ENCODE data around the gene EVA1B. TPM values are rescaled to one million over a fixed set of nuclear protein-coding genes. Genes with fewer than 3 reads are reported as not detected.
A peak's percentile ranks its signal among the peaks of the same experiment; 100 is the strongest.

EVA1B gene, protein sequence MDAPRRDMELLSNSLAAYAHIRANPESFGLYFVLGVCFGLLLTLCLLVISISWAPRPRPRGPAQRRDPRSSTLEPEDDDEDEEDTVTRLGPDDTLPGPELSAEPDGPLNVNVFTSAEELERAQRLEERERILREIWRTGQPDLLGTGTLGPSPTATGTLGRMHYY
- 31.8 TPM for total RNA-seq
- 91.8 TPM for polyA plus RNA-seq (ENCODE audit: insufficient read depth, low read depth, low replicate concordance)
- long read RNA-seq, donor 1, transcript EVA1B-202 (3 exons, 699 nt): major isoform, 82 of 83 reads
- long read RNA-seq, donor 1, partial matches to known transcripts: 0 of 83 reads
- long read RNA-seq, donor 1, other reads (novel, unspliced or antisense): 0 of 83 reads
- long read RNA-seq, donor 2, transcript EVA1B-202 (3 exons, 699 nt): major isoform, 75 of 87 reads
- long read RNA-seq, donor 2, partial matches to known transcripts: 12 of 87 reads
- long read RNA-seq, donor 2, other reads (novel, unspliced or antisense): 0 of 87 reads
- long read RNA-seq, donor 3, transcript EVA1B-202 (3 exons, 699 nt): major isoform, 59 of 59 reads
- long read RNA-seq, donor 3, partial matches to known transcripts: 0 of 59 reads
- long read RNA-seq, donor 3, other reads (novel, unspliced or antisense): 0 of 59 reads
- long read RNA-seq, donor 4, transcript EVA1B-202 (3 exons, 699 nt): major isoform, 75 of 75 reads
- long read RNA-seq, donor 4, partial matches to known transcripts: 0 of 75 reads
- long read RNA-seq, donor 4, other reads (novel, unspliced or antisense): 0 of 75 reads
- long read RNA-seq, donor 5, transcript EVA1B-202 (3 exons, 699 nt): major isoform, 6 of 6 reads
- long read RNA-seq, donor 5, partial matches to known transcripts: 0 of 6 reads
- long read RNA-seq, donor 5, other reads (novel, unspliced or antisense): 0 of 6 reads
- long read RNA-seq, donor 6, transcript EVA1B-202 (3 exons, 699 nt): major isoform, 275 of 298 reads
- long read RNA-seq, donor 6, partial matches to known transcripts: 7 of 298 reads
- long read RNA-seq, donor 6, other reads (novel, unspliced or antisense): 13 of 298 reads
- long read RNA-seq, donor 7, transcript EVA1B-202 (3 exons, 699 nt): major isoform, 28 of 50 reads
- long read RNA-seq, donor 7, partial matches to known transcripts: 1 of 50 reads
- long read RNA-seq, donor 7, other reads (novel, unspliced or antisense): 21 of 50 reads
- long read RNA-seq, donor 8, transcript EVA1B-202 (3 exons, 699 nt): major isoform, 101 of 106 reads
- long read RNA-seq, donor 8, partial matches to known transcripts: 5 of 106 reads
- long read RNA-seq, donor 8, other reads (novel, unspliced or antisense): 0 of 106 reads
- long read RNA-seq, donor 9, transcript EVA1B-202 (3 exons, 699 nt): major isoform, 81 of 96 reads
- long read RNA-seq, donor 9, partial matches to known transcripts: 7 of 96 reads
- long read RNA-seq, donor 9, other reads (novel, unspliced or antisense): 7 of 96 reads
- long read RNA-seq, donor 10, transcript EVA1B-202 (3 exons, 699 nt): major isoform, 73 of 79 reads
- long read RNA-seq, donor 10, partial matches to known transcripts: 5 of 79 reads
- long read RNA-seq, donor 10, other reads (novel, unspliced or antisense): 0 of 79 reads

DNA sequence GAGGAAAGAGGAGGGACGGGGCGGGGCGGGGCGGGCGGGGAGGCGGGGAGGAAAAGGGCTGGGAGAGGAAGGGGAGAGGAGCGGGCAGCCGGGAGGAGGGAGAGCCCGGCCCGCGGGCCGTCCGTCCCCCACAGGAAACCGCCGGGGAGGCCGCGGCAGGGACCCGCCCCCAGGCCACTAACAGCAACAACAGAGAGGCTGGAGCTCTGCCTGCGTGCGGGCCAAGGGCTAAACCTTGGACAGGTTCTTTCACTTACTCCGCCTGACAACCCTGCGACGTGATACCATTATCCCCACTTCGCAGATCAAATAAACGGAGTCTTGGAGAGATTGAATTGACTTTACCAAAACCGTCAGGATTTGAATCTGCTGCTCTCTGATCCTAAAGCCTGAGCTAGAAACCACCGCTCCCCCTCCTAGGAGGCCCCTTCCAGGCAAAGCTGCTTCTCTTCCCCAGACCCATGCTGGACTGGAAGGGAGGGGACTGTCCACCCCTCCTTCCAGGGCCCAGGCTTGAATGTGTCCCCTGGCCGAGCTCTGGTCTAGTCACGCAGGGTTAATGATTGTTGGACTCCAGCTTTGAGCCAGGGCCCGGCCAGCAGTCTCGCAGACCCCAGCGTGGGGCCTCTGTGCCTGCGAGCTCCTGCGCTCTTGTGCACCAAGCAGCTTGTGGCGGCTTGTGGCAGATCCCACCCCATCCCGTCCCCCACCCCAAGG is at the start of gene EVA1B:
Gene EVA1B (minus strand): TSS at position 10 of the 717 bp plus-strand sequence. CDS start 608 bp downstream, outside the sequence.
- DNase-seq (peak; percentile 94 to 97 (median 96)), FAIRE-seq (no peak)
- TF ChIP-seq, protein P1, sequence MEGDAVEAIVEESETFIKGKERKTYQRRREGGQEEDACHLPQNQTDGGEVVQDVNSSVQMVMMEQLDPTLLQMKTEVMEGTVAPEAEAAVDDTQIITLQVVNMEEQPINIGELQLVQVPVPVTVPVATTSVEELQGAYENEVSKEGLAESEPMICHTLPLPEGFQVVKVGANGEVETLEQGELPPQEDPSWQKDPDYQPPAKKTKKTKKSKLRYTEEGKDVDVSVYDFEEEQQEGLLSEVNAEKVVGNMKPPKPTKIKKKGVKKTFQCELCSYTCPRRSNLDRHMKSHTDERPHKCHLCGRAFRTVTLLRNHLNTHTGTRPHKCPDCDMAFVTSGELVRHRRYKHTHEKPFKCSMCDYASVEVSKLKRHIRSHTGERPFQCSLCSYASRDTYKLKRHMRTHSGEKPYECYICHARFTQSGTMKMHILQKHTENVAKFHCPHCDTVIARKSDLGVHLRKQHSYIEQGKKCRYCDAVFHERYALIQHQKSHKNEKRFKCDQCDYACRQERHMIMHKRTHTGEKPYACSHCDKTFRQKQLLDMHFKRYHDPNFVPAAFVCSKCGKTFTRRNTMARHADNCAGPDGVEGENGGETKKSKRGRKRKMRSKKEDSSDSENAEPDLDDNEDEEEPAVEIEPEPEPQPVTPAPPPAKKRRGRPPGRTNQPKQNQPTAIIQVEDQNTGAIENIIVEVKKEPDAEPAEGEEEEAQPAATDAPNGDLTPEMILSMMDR (IDR thresholded peaks at IDR 0.05; ENCODE audit: borderline replicate concordance, extremely low read depth, insufficient read depth): no peak
- Histone ChIP-seq H3K4me1 (ENCODE audit: control insufficient read depth in 2 of 3, insufficient read depth in 2 of 3, low read depth in 1 of 3, low read length in 3 of 3) (peaks cover 5 to 17% (median 13%) of the 10 kb centered on the region in 3 donors), H3K9ac (ENCODE audit: low read length in 3 of 3) (peak within 1 kb of the TSS; percentile 26 to 79 (median 54)), H3K4me3 (ENCODE audit: low read length in 3 of 3) (peak within 1 kb of the TSS; percentile 51 to 67 (median 53)), H3K9me3 (ENCODE audit: control insufficient read depth in 2 of 3, insufficient read depth in 1 of 3, low read length in 3 of 3) (no peaks in the 10 kb centered on the region), H3K36me3 (ENCODE audit: control insufficient read depth in 2 of 3, insufficient read depth in 3 of 3, low read length in 3 of 3) (no peaks in the 10 kb centered on the region), H3K27ac (ENCODE audit: low read depth in 2 of 2, low read length in 2 of 2) (peak within 1 kb of the TSS; percentile 71 to 89), H3K27me3 (ENCODE audit: control insufficient read depth, insufficient read depth, low read length) (no peaks in the 10 kb centered on the region)
- intact Hi-C loops (cut with DNase I): no loop called here

DNA sequence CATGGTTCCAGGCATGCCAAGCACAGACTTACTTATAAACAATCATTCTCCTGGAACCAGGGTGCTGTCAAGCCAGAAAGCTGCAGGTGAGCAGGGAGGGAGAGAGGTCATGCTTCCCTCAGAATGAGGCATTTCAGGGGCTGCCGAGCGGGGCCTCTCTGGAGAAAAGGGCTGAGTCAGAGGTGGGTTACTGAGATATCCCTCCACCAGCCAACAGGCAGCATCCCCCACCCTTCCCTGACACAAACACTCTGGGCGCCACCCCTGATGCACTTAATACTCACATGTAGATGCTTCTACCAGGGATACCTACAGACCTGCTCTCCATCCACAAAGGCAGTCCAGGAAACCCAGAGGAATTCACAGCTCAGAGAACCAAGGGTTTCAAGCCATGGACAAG is 49.2 kb upstream of the EVA1B start:
- peaks cover 10 to 49% (median 38%) of the 10 kb centered on the region in 3 donors for H3K4me1 ChIP-seq (ENCODE audit: control insufficient read depth in 2 of 3, insufficient read depth in 2 of 3, low read depth in 1 of 3, low read length in 3 of 3)
- peaks cover 0 to 2% (median 2%) of the 10 kb centered on the region in 3 donors for H3K36me3 ChIP-seq (ENCODE audit: control insufficient read depth in 2 of 3, insufficient read depth in 3 of 3, low read length in 3 of 3)
- intact Hi-C loops (cut with DNase I): no loop called here
- peak overlapping the region in 2 of 3 donors; percentile 35 to 55 for H3K9ac ChIP-seq (ENCODE audit: low read length in 3 of 3)
- DNase-seq (peak in 2 of 5 donors; percentile 32 to 53), FAIRE-seq (no peak)
- peak overlapping the region; percentile 90 to 92 for H3K27ac ChIP-seq (ENCODE audit: low read depth in 2 of 2, low read length in 2 of 2)
- H3K4me3 ChIP-seq (ENCODE audit: low read length in 3 of 3): no peak overlapping the region
- TF ChIP-seq, protein P1 (IDR thresholded peaks at IDR 0.05; ENCODE audit: borderline replicate concordance, extremely low read depth, insufficient read depth): no peak
- H3K9me3 ChIP-seq (ENCODE audit: control insufficient read depth in 2 of 3, insufficient read depth in 1 of 3, low read length in 3 of 3): no peaks in the 10 kb centered on the region
- no peaks in the 10 kb centered on the region for H3K27me3 ChIP-seq (ENCODE audit: control insufficient read depth, insufficient read depth, low read length)

Measured in kidney (tissue), 22 donors.